ENCODE results near the gene FBN1.
A peak's percentile ranks its signal among the peaks of the same experiment; 100 is the strongest.

Gene FBN1

GRCh38 chr15:48394970-48395369 is 250.5 kb downstream of the FBN1 start:
- DNase-seq, result no peak
- Histone ChIP-seq H4K91ac (ENCODE audit: low read length) (no peak overlapping the region), H3K4me3 (ENCODE audit: insufficient read depth in 1 of 2, low read depth in 1 of 2, low read length in 2 of 2) (no peak overlapping the region), H3K18ac (ENCODE audit: low read depth in 1 of 2, low read length in 2 of 2) (no peak overlapping the region), H3K9me3 (ENCODE audit: control insufficient read depth, low read length) (no peaks in the 10 kb centered on the region), H2AK5ac (ENCODE audit: low read length, severe bottlenecking) (peak overlapping the region; percentile 40), H3K9ac (ENCODE audit: low read length) (peak overlapping the region; percentile 67), H3K27me3 (ENCODE audit: control insufficient read depth in 1 of 2, insufficient read depth in 1 of 2, low read length in 2 of 2) (no peaks in the 10 kb centered on the region), H3K4me1 (ENCODE audit: control insufficient read depth, insufficient read depth, low read depth, low read length) (peaks cover 17% of the 10 kb centered on the region), H3K36me3 (ENCODE audit: control insufficient read depth in 1 of 2, insufficient read depth in 2 of 2, low read depth in 1 of 2, low read length in 2 of 2) (no peaks in the 10 kb centered on the region), H2BK12ac (ENCODE audit: low read length in 2 of 2) (no peak overlapping the region), H3K23ac (ENCODE audit: low read length in 2 of 2) (no peak overlapping the region), H4K8ac (ENCODE audit: low read length) (no peak overlapping the region), H3K4me2 (ENCODE audit: low read length, poor library complexity, severe bottlenecking) (no peak overlapping the region), H2AFZ (ENCODE audit: low read depth, low read length) (no peak overlapping the region), H2BK15ac (ENCODE audit: low read depth, poor library complexity, severe bottlenecking) (no peak overlapping the region), H2BK120ac (ENCODE audit: low read depth, low read length) (no peak overlapping the region), H3K4ac (ENCODE audit: low read depth in 1 of 2, low read length in 2 of 2) (no peak overlapping the region), H3K79me1 (replicated peaks; ENCODE audit: low read length, poor library complexity, severe bottlenecking) (no peaks in the 10 kb centered on the region), H3K27ac (ENCODE audit: low read length, poor library complexity, severe bottlenecking) (no peak overlapping the region), H2BK5ac (ENCODE audit: low read depth, low read length, poor library complexity, severe bottlenecking) (no peak overlapping the region), H3K14ac (ENCODE audit: low read length in 2 of 2) (no peak overlapping the region)
- 97% methylated on average over 4 of the region's 4 CpGs for WGBS

GRCh38 chr15:48393645-48394506 is 251.6 kb downstream of the FBN1 start:
- H4K8ac ChIP-seq (ENCODE audit: low read length), result no peak overlapping the region
- H3K23ac ChIP-seq (ENCODE audit: low read length in 2 of 2), result no peak overlapping the region
- no peaks in the 10 kb centered on the region for H3K27me3 ChIP-seq (ENCODE audit: control insufficient read depth in 1 of 2, insufficient read depth in 1 of 2, low read length in 2 of 2)
- H3K14ac ChIP-seq (ENCODE audit: low read length in 2 of 2), result no peak overlapping the region
- H2BK120ac ChIP-seq (ENCODE audit: low read depth, low read length), result no peak overlapping the region
- WGBS, result 91% methylated on average over 15 of the region's 15 CpGs
- peaks cover 17% of the 10 kb centered on the region for H3K4me1 ChIP-seq (ENCODE audit: control insufficient read depth, insufficient read depth, low read depth, low read length)
- H2BK12ac ChIP-seq (ENCODE audit: low read length in 2 of 2), result peak overlapping the region in 1 of 2 experiments; percentile 77
- H3K9ac ChIP-seq (ENCODE audit: low read length), result no peak overlapping the region
- H2AK5ac ChIP-seq (ENCODE audit: low read length, severe bottlenecking), result no peak overlapping the region
- no peak overlapping the region for H3K4ac ChIP-seq (ENCODE audit: low read depth in 1 of 2, low read length in 2 of 2)
- H2BK15ac ChIP-seq (ENCODE audit: low read depth, poor library complexity, severe bottlenecking), result no peak overlapping the region
- no peak overlapping the region for H3K27ac ChIP-seq (ENCODE audit: low read length, poor library complexity, severe bottlenecking)
- DNase-seq, result no peak
- H3K4me2 ChIP-seq (ENCODE audit: low read length, poor library complexity, severe bottlenecking), result no peak overlapping the region
- H4K91ac ChIP-seq (ENCODE audit: low read length), result no peak overlapping the region
- no peak overlapping the region for H2BK5ac ChIP-seq (ENCODE audit: low read depth, low read length, poor library complexity, severe bottlenecking)
- H3K9me3 ChIP-seq (ENCODE audit: control insufficient read depth, low read length), result no peaks in the 10 kb centered on the region
- H3K79me1 ChIP-seq (replicated peaks; ENCODE audit: low read length, poor library complexity, severe bottlenecking), result no peaks in the 10 kb centered on the region
- H3K18ac ChIP-seq (ENCODE audit: low read depth in 1 of 2, low read length in 2 of 2), result no peak overlapping the region
- H2AFZ ChIP-seq (ENCODE audit: low read depth, low read length), result no peak overlapping the region
- no peak overlapping the region for H3K4me3 ChIP-seq (ENCODE audit: insufficient read depth in 1 of 2, low read depth in 1 of 2, low read length in 2 of 2)
- no peaks in the 10 kb centered on the region for H3K36me3 ChIP-seq (ENCODE audit: control insufficient read depth in 1 of 2, insufficient read depth in 2 of 2, low read depth in 1 of 2, low read length in 2 of 2)

DNA sequence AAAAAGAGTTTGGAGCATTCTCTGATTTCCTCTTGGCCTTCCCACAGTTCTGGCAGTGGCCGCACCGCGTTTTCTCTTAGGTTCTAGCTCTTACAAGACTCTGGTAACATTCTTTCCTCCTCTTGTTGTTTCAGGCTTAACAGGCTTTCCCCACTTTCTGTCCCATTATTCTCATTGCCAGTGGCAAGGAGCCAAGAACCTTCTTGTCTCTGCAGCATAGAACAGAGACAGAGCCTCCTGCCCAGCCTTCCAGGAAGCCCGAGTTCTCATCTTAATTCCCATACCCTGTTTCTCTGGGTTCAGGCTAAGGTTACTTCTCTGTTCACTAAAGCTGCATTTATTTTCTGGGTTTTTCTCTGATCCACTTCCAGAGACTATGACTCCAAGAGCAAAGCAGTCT is 253.2 kb downstream of the FBN1 start:
- H3K9ac ChIP-seq (ENCODE audit: low read length), result peak overlapping the region; percentile 70
- no peak overlapping the region for H2AFZ ChIP-seq (ENCODE audit: low read depth, low read length)
- no peak overlapping the region for H3K4ac ChIP-seq (ENCODE audit: low read depth in 1 of 2, low read length in 2 of 2)
- no peak overlapping the region for H3K27ac ChIP-seq (ENCODE audit: low read length, poor library complexity, severe bottlenecking)
- H2BK5ac ChIP-seq (ENCODE audit: low read depth, low read length, poor library complexity, severe bottlenecking), result no peak overlapping the region
- no peak overlapping the region for H2BK12ac ChIP-seq (ENCODE audit: low read length in 2 of 2)
- H2BK120ac ChIP-seq (ENCODE audit: low read depth, low read length), result no peak overlapping the region
- H4K91ac ChIP-seq (ENCODE audit: low read length), result no peak overlapping the region
- no peak overlapping the region for H2AK5ac ChIP-seq (ENCODE audit: low read length, severe bottlenecking)
- no peak overlapping the region for H2BK15ac ChIP-seq (ENCODE audit: low read depth, poor library complexity, severe bottlenecking)
- H3K4me2 ChIP-seq (ENCODE audit: low read length, poor library complexity, severe bottlenecking), result no peak overlapping the region
- no peaks in the 10 kb centered on the region for H3K36me3 ChIP-seq (ENCODE audit: control insufficient read depth in 1 of 2, insufficient read depth in 2 of 2, low read depth in 1 of 2, low read length in 2 of 2)
- H3K14ac ChIP-seq (ENCODE audit: low read length in 2 of 2), result peak overlapping the region in 1 of 2 experiments; percentile 12
- peaks cover 23% of the 10 kb centered on the region for H3K4me1 ChIP-seq (ENCODE audit: control insufficient read depth, insufficient read depth, low read depth, low read length)
- no peaks in the 10 kb centered on the region for H3K27me3 ChIP-seq (ENCODE audit: control insufficient read depth in 1 of 2, insufficient read depth in 1 of 2, low read length in 2 of 2)
- H3K23ac ChIP-seq (ENCODE audit: low read length in 2 of 2), result no peak overlapping the region
- H3K4me3 ChIP-seq (ENCODE audit: insufficient read depth in 1 of 2, low read depth in 1 of 2, low read length in 2 of 2), result peak overlapping the region in 1 of 2 experiments; percentile 39
- no peak overlapping the region for H4K8ac ChIP-seq (ENCODE audit: low read length)
- H3K18ac ChIP-seq (ENCODE audit: low read depth in 1 of 2, low read length in 2 of 2), result peak overlapping the region in 1 of 2 experiments; percentile 56
- no peak for DNase-seq
- no peaks in the 10 kb centered on the region for H3K79me1 ChIP-seq (replicated peaks; ENCODE audit: low read length, poor library complexity, severe bottlenecking)
- WGBS, result 72% methylated on average over 4 of the region's 4 CpGs
- no peaks in the 10 kb centered on the region for H3K9me3 ChIP-seq (ENCODE audit: control insufficient read depth, low read length)

DNA sequence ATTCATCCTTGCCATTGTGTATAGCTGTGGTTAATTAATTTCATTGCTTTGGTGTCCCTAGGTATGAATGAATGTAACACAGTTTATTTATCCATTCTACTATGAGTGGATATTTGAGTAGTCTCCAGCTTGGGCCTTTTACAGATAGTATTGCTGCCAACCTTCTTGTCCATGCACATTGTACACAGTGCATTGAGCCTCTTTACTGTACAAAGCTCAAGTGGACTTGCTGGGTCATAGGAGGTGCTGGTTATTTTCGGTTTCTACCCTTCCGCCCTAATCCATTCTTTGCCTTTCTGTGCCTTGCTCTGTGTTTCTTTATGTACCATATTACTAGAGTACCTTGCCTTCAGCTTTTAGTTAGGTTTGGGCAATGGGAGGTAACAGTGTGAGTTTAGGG is 253.6 kb downstream of the FBN1 start:
- H3K9ac ChIP-seq (ENCODE audit: low read length), result peak overlapping the region; percentile 70
- no peak overlapping the region for H3K4ac ChIP-seq (ENCODE audit: low read depth in 1 of 2, low read length in 2 of 2)
- no peak overlapping the region for H2BK12ac ChIP-seq (ENCODE audit: low read length in 2 of 2)
- DNase-seq, result no peak
- H3K4me2 ChIP-seq (ENCODE audit: low read length, poor library complexity, severe bottlenecking), result no peak overlapping the region
- H3K23ac ChIP-seq (ENCODE audit: low read length in 2 of 2), result no peak overlapping the region
- H3K79me1 ChIP-seq (replicated peaks; ENCODE audit: low read length, poor library complexity, severe bottlenecking), result no peaks in the 10 kb centered on the region
- no peak overlapping the region for H4K8ac ChIP-seq (ENCODE audit: low read length)
- no peaks in the 10 kb centered on the region for H3K36me3 ChIP-seq (ENCODE audit: control insufficient read depth in 1 of 2, insufficient read depth in 2 of 2, low read depth in 1 of 2, low read length in 2 of 2)
- no peaks in the 10 kb centered on the region for H3K27me3 ChIP-seq (ENCODE audit: control insufficient read depth in 1 of 2, insufficient read depth in 1 of 2, low read length in 2 of 2)
- H2AK5ac ChIP-seq (ENCODE audit: low read length, severe bottlenecking), result no peak overlapping the region
- H3K9me3 ChIP-seq (ENCODE audit: control insufficient read depth, low read length), result no peaks in the 10 kb centered on the region
- peak overlapping the region in 1 of 2 experiments; percentile 12 for H3K14ac ChIP-seq (ENCODE audit: low read length in 2 of 2)
- no peak overlapping the region for H3K27ac ChIP-seq (ENCODE audit: low read length, poor library complexity, severe bottlenecking)
- H2AFZ ChIP-seq (ENCODE audit: low read depth, low read length), result no peak overlapping the region
- H4K91ac ChIP-seq (ENCODE audit: low read length), result no peak overlapping the region
- H3K18ac ChIP-seq (ENCODE audit: low read depth in 1 of 2, low read length in 2 of 2), result peak overlapping the region in 1 of 2 experiments; percentile 56
- H3K4me3 ChIP-seq (ENCODE audit: insufficient read depth in 1 of 2, low read depth in 1 of 2, low read length in 2 of 2), result peak overlapping the region in 1 of 2 experiments; percentile 39
- 100% methylated on average over 1 of the region's 2 CpGs for WGBS
- H2BK120ac ChIP-seq (ENCODE audit: low read depth, low read length), result no peak overlapping the region
- no peak overlapping the region for H2BK5ac ChIP-seq (ENCODE audit: low read depth, low read length, poor library complexity, severe bottlenecking)
- peaks cover 23% of the 10 kb centered on the region for H3K4me1 ChIP-seq (ENCODE audit: control insufficient read depth, insufficient read depth, low read depth, low read length)
- no peak overlapping the region for H2BK15ac ChIP-seq (ENCODE audit: low read depth, poor library complexity, severe bottlenecking)

Measured in mesenchymal stem cell (in vitro differentiated cells and primary cell).